Measurements from ENCODE around the gene MICALL2. TPM values are rescaled to one million over a fixed set of nuclear protein-coding genes. Genes with fewer than 3 reads are reported as not detected.

MICALL2 gene
- total and polyA plus RNA-seq, 4 donors, result 2.9 to 16.3 (median 7.6) TPM

- Histone ChIP-seq H3K4me1 (ENCODE audit: control insufficient read depth in 4 of 4, insufficient read depth in 4 of 4, low read length in 3 of 4) (no peaks in the 10 kb centered on the region), H3K4me3 (ENCODE audit: low read depth in 1 of 3, low read length in 3 of 3) (no peak overlapping the region), H3K27me3 (ENCODE audit: control insufficient read depth in 4 of 4, insufficient read depth in 4 of 4, low read length in 3 of 4) (no peaks in the 10 kb centered on the region), H3K9ac (ENCODE audit: low read depth in 1 of 2, low read length in 2 of 2) (no peak overlapping the region), H3K36me3 (ENCODE audit: control insufficient read depth in 4 of 4, insufficient read depth in 3 of 4, low read depth in 1 of 4, low read length in 3 of 4) (no peaks in the 10 kb centered on the region), H3K27ac (ENCODE audit: low read depth in 1 of 2, low read length in 2 of 2) (no peak overlapping the region), H3K9me3 (ENCODE audit: control insufficient read depth in 4 of 4, low read length in 3 of 4) (no peaks in the 10 kb centered on the region)
- TF ChIP-seq YY1 (IDR thresholded peaks at IDR 0.05) (no peak), GABPA (IDR thresholded peaks at IDR 0.05 in 1 of 2, conservative IDR thresholded peaks at IDR 0.05 in 1 of 2) (no peak), HNF4A (conservative IDR thresholded peaks at IDR 0.05) (no peak), ATF3 (IDR thresholded peaks at IDR 0.05) (no peak), FOXA2 (IDR thresholded peaks at IDR 0.05) (no peak), HNF4G (IDR thresholded peaks at IDR 0.05) (no peak), SP1 (IDR thresholded peaks at IDR 0.05) (no peak), TAF1 (conservative IDR thresholded peaks at IDR 0.05) (no peak), RAD21 (IDR thresholded peaks at IDR 0.05) (no peak), ZBTB33 (IDR thresholded peaks at IDR 0.05) (no peak), EGR1 (IDR thresholded peaks at IDR 0.05; ENCODE audit: low read depth in 2 of 2) (no peak), JUND (IDR thresholded peaks at IDR 0.05) (no peak), RXRA (IDR thresholded peaks at IDR 0.05) (no peak), FOXA1 (IDR thresholded peaks at IDR 0.05) (no peak), NR2F2 (IDR thresholded peaks at IDR 0.05) (no peak)
- TF ChIP-seq, protein P1, sequence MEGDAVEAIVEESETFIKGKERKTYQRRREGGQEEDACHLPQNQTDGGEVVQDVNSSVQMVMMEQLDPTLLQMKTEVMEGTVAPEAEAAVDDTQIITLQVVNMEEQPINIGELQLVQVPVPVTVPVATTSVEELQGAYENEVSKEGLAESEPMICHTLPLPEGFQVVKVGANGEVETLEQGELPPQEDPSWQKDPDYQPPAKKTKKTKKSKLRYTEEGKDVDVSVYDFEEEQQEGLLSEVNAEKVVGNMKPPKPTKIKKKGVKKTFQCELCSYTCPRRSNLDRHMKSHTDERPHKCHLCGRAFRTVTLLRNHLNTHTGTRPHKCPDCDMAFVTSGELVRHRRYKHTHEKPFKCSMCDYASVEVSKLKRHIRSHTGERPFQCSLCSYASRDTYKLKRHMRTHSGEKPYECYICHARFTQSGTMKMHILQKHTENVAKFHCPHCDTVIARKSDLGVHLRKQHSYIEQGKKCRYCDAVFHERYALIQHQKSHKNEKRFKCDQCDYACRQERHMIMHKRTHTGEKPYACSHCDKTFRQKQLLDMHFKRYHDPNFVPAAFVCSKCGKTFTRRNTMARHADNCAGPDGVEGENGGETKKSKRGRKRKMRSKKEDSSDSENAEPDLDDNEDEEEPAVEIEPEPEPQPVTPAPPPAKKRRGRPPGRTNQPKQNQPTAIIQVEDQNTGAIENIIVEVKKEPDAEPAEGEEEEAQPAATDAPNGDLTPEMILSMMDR (IDR thresholded peaks at IDR 0.05; ENCODE audit: low read depth, low read length, missing input control), result no peak
- TF ChIP-seq, protein P2, sequence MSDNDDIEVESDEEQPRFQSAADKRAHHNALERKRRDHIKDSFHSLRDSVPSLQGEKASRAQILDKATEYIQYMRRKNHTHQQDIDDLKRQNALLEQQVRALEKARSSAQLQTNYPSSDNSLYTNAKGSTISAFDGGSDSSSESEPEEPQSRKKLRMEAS (IDR thresholded peaks at IDR 0.05), result no peak
- TF ChIP-seq, protein P3, sequence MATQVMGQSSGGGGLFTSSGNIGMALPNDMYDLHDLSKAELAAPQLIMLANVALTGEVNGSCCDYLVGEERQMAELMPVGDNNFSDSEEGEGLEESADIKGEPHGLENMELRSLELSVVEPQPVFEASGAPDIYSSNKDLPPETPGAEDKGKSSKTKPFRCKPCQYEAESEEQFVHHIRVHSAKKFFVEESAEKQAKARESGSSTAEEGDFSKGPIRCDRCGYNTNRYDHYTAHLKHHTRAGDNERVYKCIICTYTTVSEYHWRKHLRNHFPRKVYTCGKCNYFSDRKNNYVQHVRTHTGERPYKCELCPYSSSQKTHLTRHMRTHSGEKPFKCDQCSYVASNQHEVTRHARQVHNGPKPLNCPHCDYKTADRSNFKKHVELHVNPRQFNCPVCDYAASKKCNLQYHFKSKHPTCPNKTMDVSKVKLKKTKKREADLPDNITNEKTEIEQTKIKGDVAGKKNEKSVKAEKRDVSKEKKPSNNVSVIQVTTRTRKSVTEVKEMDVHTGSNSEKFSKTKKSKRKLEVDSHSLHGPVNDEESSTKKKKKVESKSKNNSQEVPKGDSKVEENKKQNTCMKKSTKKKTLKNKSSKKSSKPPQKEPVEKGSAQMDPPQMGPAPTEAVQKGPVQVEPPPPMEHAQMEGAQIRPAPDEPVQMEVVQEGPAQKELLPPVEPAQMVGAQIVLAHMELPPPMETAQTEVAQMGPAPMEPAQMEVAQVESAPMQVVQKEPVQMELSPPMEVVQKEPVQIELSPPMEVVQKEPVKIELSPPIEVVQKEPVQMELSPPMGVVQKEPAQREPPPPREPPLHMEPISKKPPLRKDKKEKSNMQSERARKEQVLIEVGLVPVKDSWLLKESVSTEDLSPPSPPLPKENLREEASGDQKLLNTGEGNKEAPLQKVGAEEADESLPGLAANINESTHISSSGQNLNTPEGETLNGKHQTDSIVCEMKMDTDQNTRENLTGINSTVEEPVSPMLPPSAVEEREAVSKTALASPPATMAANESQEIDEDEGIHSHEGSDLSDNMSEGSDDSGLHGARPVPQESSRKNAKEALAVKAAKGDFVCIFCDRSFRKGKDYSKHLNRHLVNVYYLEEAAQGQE (IDR thresholded peaks at IDR 0.05), result no peak
- no peak for DNase-seq (ENCODE audit: low spot score)
- 84% methylated on average over 11 of the region's 11 CpGs for WGBS
Observed at GRCh38 chr7:1419310-1419634, 40.0 kb downstream of the MICALL2 start.

Data from liver (tissue), 9 donors.